ENCODE results near the gene NPHS2.

The NPHS2 gene

DNA sequence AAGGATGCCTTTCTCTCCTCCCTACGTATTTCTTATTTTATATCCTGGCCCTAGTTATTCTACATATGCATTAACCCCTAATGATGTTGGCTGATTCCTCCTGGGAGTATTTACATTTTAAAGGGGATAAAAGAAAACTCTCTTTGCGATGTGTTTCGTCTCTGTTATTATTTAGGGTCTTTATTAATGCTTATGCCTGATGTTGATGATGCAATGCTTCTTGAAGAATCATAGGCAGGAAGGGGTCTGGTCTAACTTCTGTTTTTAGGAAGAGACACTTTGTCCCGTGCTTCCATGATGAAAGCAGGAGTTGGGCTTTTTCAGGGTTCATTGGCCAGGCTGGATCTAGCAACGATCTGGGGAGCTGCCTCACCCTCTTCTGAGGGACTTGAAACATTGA, 761 bp upstream of the NPHS2 start:
- TF ChIP-seq, protein P1, sequence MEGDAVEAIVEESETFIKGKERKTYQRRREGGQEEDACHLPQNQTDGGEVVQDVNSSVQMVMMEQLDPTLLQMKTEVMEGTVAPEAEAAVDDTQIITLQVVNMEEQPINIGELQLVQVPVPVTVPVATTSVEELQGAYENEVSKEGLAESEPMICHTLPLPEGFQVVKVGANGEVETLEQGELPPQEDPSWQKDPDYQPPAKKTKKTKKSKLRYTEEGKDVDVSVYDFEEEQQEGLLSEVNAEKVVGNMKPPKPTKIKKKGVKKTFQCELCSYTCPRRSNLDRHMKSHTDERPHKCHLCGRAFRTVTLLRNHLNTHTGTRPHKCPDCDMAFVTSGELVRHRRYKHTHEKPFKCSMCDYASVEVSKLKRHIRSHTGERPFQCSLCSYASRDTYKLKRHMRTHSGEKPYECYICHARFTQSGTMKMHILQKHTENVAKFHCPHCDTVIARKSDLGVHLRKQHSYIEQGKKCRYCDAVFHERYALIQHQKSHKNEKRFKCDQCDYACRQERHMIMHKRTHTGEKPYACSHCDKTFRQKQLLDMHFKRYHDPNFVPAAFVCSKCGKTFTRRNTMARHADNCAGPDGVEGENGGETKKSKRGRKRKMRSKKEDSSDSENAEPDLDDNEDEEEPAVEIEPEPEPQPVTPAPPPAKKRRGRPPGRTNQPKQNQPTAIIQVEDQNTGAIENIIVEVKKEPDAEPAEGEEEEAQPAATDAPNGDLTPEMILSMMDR (IDR thresholded peaks at IDR 0.05; ENCODE audit: low read depth, low read length) = no peak
- H3K4me3 ChIP-seq (ENCODE audit: low read depth, low read length) = no peak overlapping the region

DNA sequence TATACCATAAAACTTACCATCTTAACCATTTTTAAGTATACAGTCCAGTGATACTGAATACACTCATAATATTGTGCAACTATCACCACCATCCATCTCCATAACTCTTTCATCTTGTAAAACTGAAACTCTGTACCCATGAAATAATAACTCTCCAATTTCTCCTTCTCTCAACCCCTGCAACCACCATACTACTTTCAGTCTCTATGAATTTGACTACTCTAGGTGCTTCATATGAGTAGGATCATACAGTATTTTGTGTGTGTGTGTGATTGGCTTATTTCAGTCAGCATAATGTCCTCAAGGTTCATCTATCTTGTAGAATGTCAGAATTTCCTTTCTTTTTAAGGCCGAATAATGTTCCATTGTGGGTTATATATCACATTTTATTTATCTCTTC, 17.7 kb downstream of the NPHS2 start:
- TF ChIP-seq, protein P1 (IDR thresholded peaks at IDR 0.05; ENCODE audit: low read depth, low read length) = no peak
- no peak overlapping the region for H3K4me3 ChIP-seq (ENCODE audit: low read depth, low read length)

DNA sequence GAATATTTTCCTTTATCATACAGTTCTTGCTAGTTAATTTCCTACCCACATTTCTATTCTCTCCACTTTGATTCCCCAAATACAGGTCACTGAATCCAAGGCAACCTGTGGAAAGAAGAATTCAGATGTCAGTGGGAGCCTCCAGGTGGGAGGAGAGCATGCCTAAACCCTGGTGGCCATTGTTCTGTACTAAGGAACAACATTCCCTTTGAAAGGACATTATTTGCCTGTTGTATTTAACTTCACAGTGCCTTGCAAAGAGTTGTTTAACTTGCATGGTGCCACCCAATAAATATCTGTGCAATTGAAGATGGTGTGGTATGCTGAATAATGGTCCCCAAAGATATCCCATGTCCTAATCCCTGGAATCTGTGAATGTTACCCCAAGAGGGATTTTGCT, 21.3 kb downstream of the NPHS2 start:
- TF ChIP-seq, protein P1 (IDR thresholded peaks at IDR 0.05; ENCODE audit: low read depth, low read length) = no peak
- no peak overlapping the region for H3K4me3 ChIP-seq (ENCODE audit: low read depth, low read length)

DNA sequence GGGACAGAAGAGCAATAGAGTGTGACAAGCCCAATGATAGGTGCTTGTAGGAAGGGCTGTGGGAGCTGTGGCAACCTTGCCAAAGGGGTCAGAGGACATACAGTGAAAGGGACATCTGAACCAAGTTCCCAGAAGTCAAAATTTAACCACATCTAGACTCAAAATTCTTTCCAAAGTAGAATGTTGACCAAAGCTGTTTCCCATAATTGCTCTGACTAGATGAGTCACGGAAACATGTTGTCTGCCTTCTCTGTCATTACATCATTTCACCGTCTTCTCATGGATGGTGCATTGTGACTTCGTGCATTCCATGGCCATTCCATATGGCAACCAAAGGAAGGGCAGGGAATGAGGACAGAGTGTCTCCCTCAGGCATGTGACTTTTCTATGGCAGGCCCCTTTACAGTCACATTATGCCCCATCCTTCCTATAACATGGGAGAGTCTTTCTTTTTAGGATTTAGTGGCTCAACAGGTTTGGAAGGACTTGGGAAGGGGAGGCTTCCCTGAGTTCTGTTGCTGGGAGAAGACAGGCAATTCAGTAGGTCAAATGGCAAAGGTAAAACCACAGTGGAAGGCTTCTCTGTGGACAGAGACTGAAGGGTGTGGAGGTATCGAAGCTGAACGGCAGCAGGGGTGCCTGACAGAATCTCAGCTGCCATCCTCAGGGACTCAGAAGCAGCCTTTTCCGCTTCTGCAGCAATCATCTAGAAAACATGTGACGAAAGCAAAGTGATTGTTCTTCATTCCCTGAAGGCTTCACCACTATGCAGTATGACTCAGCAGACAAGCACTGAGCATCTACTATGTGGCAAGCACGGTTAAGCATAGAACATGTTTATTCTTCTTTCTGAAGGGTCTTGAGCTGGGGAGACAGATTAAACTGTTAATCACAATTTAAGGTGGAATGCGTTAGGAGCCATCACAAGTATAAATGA, 24.7 kb downstream of the NPHS2 start:
- no peak overlapping the region for H3K4me3 ChIP-seq (ENCODE audit: low read depth, low read length)
- TF ChIP-seq, protein P1 (IDR thresholded peaks at IDR 0.05; ENCODE audit: low read depth, low read length) = no peak

DNA sequence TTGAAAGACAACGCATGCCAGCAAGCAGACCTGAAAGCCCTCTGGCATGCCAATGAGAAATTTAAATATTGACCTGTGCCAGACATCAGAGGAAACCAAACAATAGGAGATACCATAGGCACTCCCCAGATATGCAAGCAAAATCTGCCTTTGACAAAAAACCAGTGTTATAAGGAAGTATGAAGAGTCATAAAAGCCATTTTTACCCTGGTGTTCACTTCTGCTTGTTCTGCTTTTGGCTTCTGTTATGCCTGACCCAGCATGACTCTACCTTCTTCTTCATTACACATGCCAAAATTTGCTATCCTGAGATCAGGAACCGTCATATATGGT, 26.4 kb downstream of the NPHS2 start:
- TF ChIP-seq, protein P1 (IDR thresholded peaks at IDR 0.05; ENCODE audit: low read depth, low read length) = no peak
- H3K4me3 ChIP-seq (ENCODE audit: low read depth, low read length) = no peak overlapping the region

DNA sequence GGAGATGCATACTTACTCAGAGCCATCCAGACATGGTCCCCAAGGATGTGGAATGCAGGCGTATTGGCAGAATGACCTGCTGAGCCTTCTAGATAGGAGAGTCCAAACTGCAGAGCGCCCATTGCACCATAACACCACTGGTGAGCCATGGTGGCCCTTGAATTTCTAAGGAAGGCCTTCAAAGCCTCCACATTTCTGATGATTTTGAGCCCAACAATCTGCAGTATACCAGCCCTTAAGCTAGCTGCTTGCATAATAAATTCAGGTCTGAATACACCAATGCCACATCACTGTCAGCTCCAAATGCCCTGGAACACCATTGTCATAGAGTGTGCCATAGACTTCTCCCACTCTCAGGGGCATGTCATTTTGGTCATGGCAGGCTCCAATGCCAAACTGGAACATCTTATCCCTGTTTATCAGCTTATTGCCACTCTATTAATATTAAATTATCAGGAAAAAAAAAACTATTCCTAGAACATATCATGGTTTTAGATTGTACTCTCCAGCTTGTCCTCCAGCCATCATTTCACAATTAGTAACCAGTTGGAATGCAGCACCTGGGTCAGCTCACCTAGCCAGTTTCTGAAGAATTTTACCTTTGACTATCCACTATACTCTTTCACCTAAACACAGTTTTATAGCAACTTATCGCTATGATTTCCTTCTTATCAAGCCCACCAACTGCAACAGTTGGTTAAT, 26.9 kb downstream of the NPHS2 start:
- TF ChIP-seq, protein P1 (IDR thresholded peaks at IDR 0.05; ENCODE audit: low read depth, low read length) = no peak
- no peak overlapping the region for H3K4me3 ChIP-seq (ENCODE audit: low read depth, low read length)

DNA sequence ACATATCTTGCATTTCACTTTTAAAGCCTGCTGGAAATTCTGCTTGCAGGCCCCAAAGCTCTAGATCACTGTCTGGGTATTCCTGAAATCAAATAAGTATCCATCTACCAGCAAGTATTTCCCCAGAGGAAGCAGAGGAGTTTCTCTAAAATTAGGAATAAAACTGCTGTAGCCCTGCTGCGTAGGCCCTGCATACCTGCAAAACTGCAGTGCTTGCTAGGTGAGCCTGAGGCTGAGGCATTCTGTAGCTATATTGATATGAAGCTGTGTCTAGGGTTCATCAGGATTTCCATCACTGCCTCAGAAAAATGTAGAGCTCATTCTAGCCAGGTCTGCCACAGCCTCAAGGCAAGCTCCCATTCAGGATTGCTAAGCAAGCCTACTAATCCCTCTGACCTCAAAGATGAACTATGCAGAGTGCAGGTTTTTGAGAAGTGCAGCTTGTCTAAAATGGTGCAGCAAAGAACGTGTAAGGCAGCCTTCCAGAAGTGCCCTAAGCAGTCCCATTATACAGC, 28.7 kb downstream of the NPHS2 start:
- TF ChIP-seq, protein P1 (IDR thresholded peaks at IDR 0.05; ENCODE audit: low read depth, low read length) = no peak
- H3K4me3 ChIP-seq (ENCODE audit: low read depth, low read length) = no peak overlapping the region
